ENCODE results near the gene DNAH3.
A peak's percentile ranks its signal among the peaks of the same experiment; 100 is the strongest.
"Not testable (repeated sequence)": the region's sequence is repeated elsewhere in the genome, so short reads cannot be mapped to it uniquely, and the experiment has no call there.

DNAH3 gene

GRCh38 chr16:21166561-21166961, 15.9 kb upstream of the DNAH3 start:
- no peak for DNase-seq

DNA sequence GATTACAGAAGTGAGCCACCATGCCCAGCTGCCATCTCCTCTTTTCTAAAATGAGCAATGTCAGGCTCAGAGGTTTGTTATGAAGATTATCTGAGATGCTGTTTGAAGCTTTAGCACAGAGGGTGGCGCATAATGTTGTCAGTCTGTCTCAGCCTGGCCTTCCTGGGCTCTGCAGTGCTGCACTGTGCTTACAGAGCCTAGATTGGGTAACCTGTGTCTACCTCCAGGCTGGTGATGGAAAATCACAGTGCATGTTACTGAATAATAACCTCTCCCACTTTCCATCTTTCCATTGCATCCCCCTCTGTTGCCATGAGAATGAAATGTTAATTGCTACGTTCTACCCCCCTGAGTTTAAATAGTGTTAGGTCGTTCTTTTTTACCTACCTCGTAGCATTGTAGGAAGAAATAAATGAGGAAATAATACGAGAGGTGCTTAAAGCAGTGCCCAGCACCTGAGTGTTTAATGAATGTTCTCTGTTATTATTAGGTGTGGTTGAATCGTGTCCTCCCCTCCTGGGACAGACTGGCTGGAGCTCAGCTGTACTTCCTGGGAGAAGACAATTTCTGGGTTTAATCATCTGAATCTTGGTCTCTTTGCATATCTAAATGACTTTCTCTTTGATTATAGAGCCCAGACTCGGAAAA, 14.0 kb upstream of the DNAH3 start:
- DNase-seq = no peak

DNA sequence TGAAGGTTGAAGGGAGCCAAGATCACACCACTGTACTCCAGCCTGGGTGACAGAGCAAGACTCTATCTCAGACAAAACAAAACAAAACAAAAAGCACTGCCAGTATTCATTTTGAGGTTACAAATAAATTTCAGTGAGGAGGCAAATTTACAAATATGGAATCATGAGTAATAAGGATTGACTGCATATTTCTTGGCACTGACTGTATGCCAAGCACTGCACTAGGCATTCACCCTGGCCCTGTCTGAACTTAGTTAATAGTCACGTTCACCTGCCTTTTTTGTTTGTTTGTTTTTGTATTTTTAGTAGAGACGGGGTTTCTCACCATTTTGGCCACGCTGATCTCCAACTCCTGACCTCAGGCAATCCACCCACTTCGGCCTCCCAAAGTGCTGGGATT, 12.9 kb upstream of the DNAH3 start:
- no peak for DNase-seq

DNA sequence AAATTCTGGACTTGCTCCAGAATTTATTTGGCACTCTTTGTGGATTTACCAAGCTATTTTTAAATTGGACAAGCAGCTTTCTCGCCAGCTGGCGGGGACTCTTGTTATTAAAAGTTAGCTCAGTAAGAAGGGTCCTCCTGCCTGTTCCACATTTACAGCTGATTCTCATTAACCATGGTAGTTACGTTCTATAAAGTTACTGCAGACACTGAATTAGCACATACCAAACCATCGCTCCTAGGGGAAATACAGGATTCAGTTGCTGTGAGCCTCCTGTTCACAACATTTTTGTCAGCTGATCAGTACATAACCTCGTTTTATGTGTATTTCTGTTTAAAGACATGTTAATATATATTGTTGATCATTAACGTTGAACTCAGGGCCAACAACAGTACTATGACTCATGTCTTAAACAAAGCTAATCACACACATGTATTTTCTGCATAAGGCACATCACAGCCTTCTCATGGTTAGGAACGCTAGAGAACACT, 12.1 kb upstream of the DNAH3 start:
- DNase-seq = no peak

- DNase-seq = no peak
These were observed 10.6 kb upstream of the DNAH3 start for GRCh38 chr16:21161211-21161610.

- no peak for DNase-seq
These were observed 9.6 kb upstream of the DNAH3 start for GRCh38 chr16:21160276-21160675.

DNA sequence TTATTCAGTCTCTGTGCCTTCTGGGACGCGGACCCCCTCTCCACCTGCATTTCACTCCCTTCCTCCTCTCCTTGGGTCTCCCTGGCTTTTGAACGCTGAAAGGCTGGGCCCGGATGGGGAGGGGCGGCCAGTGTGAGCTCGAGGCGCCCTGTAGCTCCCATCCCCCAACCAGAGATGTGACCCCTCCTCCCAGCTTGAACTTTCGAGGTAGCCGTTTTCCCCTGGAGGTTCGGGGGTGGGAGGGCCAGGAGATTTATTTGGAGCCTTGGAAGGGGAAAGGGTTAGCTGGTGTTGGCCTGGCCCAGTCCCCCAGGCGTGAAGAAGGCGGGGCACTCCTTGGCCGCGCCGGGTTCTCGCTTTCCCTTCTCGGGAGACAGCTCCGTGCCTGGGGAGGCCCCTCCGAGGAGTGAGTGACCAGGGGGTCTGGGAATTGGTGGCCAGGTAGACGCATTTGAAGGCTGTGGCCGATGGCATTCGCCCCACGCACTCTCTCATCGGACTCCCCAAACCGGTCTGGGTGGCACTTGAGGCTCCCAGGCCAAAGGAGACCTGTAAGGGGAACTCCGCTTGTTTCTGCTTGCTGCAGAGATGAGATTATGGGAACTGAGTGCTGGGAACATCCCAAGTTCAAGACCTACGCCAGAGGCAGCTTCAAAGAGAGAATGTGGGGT, 8.8 kb upstream of the DNAH3 start:
- DNase-seq = no peak

DNA sequence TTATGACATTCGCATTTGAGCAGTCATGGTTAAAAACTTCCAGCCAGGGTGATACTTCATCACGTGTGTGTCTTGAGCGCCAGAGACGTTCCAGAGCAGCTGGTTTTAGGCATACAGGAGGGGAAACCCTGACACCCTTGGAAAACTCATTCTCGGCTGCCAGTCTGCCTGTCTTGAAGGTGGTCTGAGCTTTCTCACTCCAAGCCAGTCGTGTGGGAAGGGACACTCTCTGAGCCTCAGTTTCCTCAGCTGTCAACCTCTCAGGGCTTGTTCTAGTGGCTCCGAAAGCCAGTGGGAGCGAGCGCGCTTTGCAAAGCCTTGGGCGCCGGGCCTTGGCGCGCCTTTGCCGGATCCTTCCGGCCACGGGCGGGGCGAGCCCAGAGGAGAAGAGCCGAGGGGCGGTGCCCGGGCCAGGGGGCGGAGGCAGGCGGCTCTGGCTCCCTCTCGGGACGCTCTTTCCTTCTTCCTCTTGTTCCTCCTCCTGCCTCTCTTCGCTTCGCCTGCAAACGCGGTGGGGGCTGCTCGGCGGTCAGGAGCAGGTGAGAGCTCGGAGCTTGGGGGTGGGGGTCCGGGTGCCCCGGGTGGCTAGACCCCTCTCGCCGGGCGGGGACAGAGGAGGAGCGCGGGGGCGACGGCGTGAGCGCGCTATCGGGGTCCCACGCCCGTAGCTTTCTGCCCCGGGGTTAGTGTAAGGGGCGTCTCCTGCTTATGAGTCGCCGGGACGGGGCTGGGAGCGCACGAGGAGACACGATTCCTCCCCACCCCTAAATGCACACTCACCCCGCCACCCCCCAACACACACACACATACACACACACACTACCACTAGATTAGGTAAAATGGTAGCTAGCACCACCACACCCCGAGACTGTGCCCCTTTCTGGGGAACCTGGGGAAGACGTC, 7.8 kb upstream of the DNAH3 start, which contains the start of gene LDAF1:
TSS of gene LDAF1 (plus strand) at position 467 of the 903 bp plus-strand sequence. CDS start 2,509 bp downstream, outside the sequence.
- DNase-seq = peak; percentile 38 to 49

- DNase-seq = no peak
These were observed 7.0 kb upstream of the DNAH3 start for GRCh38 chr16:21157632-21158031.

DNA sequence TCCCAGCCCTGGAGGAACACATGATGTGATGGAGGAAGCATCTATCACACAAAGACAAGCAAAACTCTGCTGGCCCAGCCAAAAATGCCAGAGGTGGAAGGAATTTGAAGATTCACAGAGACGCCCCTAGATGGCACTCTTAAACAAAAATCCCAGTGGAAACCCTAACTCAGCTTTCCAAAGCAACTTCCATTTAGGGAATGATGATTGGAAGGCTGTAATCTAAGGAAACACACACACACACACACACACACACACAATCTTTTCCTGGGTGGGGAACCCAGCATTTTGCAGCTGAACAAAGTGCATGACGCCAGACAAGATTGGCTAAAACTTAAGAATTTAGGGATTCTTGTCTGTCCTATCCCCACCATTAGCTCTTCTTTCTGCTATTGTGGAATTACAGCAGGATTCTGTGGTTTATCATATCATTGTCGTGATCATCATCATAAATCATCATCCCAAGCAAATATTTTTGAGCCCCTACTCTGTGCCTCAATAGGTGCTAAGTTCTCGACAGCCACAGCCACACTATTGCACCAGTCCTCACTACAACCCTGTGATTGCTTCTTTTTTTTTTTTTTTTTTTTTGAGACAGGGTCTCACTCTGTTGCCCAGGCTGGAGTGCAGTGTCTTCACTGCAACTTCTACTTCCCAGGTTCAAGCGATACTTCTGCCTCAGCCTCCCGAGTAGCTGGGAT, 6.3 kb upstream of the DNAH3 start:
- peak in 1 of 2 experiments; percentile 54 for DNase-seq

DNA sequence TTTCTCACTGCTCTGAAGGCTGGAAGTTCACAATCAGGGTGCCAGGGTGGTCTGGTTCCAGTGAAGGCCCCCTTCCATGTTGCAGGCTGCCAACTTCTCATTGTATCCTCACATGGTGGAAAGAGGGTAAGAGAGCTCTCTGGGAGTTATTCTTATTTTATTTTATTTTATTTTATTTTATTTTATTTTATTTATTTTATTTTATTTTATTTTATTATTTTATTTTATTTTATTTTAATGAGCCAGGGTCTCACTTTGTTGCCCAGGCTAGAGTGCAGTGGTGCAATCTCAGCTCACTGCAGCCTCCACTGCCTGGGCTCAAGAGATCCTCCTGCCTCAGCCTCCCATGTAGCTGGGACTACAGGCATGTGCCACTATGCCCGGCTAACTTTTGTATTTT, 5.4 kb upstream of the DNAH3 start:
- DNase-seq = not testable (repeated sequence)

GRCh38 chr16:21153124-21153729, 2.6 kb upstream of the DNAH3 start:
- DNase-seq = peak in 1 of 2 experiments; percentile 11

DNA sequence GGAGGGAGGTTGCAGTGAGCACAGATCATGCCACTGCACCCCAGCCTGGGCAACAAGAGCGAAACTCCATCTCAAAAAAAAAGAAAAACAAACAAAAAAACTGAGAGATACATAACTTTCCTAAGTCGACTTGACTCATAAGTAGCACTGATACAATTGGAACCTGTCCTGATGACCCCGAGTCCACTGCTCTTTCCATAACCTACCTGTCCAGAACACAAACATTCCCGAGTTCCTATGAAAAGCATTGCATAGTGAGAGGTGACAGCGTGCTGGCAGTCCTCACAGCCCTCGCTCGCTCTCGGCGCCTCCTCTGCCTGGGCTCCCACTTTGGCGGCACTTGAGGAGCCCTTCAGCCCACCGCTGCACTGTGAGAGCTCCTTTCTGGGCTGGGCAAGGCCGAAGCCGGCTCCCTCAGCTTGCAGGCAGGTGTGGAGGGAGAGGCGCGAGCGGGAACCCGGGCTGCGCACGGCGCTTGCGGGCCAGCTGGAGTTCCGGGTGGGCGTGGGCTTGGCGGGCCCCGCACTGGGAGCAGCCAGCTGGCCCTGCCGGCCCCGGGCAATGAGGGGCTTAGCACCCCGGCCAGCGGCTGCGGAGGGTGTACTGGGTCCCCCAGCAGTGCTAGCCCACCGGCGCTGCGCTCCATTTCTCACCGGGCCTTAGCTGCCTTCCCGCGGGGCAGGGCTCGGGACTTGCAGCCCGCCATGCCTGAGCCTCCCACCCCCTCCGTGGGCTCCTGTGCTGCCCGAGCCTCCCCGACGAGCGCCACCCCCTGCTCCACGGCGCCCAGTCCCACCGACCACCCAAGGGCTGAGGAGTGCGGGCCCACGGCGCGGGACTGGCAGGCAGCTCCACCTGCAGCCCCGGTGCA, 1.7 kb upstream of the DNAH3 start:
- not testable (repeated sequence) for DNase-seq

- no peak for DNase-seq
These were observed 4.9 kb downstream of the DNAH3 start for GRCh38 chr16:21145738-21146137.

- no peak for DNase-seq
These were observed 16.6 kb downstream of the DNAH3 start for GRCh38 chr16:21134053-21134452.

DNA sequence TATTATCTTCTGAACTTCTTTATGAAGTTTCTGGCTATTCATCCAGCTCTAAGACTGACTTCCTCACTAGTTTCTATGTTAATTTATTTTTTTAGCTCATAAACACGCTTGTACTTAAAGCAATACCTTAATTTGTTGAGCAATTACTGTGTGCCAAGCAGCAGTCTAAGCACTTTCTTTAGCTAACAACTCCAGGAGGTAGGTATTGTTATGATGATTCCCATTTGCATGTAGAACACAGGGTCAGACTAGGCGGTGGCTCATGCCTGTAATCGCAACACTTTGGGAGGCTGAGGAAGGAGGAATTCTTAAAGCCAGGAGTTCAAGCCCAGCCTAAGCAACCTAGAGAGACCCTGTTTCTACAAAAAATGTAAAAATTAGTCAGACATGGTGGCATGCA, 19.8 kb downstream of the DNAH3 start:
- DNase-seq = no peak

DNA sequence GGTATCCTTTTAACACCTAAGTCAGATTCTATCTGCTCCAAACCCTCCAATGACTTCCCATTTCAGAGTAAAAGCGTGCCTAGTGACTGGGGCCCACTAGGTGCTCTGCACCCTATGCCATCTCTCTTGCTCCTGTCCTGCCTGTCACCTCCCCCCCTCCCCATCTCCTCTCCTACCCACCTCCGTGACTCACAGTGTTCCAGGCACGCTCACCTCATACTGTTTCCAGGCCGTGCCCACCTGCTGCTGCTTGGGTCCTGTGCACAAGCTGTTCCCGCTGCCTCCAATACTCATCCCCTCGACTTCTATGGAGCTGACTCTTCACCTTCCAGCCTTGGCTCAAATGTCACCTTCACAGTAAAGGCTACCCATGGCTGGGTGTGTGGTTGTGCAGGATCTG, 21.7 kb downstream of the DNAH3 start:
- no peak for DNase-seq

DNA sequence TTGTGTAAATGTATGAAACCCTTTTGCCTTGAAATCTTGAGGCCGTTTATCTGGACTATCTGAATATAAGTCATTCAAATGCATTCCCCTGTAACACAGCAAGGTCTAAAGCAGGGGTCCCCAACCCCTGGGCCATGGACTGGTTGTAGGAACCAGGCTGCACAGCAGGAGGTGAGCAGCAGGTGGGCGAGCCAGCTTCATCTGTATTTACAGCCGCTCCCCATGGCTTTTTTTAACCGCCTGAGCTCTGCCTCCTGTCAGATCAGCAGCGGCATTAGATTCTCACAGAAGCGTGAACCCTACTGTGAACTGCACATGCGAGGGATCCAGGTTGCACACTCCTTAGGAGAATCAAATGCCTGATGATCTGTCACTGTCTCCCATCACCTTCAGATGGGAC, 24.1 kb downstream of the DNAH3 start:
- no peak for DNase-seq

DNA sequence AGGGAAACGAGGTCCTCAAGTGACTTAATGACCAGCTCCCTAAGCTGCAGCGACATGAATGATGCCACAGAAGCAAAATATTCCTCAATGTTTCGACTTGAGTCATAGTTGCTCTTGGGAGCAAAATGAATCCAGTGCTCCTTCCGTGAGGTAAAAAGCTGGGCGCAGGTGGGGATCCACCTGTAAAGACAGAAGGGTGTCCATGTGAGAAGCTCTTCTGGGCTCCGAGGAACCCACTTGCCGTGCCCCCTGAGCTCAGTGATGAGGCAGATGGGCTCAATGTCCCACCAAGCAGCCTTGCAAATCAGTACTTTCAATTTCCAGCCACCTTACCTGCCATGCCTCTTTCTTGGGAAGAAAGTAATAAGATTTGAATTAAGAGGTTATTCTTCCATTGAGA, 25.5 kb downstream of the DNAH3 start:
- no peak for DNase-seq

DNA sequence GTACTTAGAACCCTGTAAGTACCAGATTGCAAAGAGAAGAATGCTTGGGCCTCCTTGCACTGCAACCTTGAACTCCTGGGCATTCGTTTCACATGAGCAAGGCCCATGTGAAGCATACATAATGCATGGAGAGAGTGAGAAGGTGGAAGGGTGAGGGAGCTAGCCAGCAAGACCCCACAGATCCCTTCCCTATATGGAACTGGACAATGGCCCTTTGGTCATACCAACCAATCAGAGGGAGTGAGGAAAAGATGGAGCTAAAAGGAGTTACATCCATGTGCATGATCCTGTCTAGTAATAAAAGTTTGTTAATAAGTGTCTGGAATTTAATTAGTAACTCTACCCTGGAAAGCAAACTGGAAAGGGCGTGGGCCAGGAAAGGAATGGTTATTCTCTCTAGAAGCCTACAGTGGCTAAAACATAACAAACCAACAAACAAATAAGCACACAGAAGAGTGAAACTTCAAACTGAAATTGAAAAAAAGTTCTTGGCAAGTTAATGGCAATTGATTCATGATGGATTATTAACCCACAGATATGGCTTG, 29.6 kb downstream of the DNAH3 start:
- no peak for DNase-seq

DNA sequence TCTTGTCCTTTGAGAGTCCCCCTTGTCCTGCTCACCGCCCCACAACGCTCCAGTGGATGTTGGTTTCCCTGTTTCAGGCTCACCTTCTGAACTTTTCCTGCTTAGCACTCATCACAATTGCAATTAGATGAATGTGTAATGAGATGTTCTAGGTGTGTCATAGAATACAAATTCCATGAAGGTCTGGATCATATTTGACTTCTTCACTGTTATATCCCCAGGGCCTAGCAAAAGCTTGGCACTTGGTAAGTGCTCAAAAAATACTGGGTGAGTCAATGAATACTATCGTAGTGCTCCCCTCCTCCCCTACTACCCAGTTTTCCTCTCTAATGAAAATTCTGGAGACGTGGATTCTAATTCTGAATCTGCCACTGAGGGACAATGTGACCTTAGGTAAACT, 33.1 kb downstream of the DNAH3 start:
- DNase-seq = no peak

Measured in NCI-H1930 (cell line).